Measurements from ENCODE around the gene OR2H2.

DNA sequence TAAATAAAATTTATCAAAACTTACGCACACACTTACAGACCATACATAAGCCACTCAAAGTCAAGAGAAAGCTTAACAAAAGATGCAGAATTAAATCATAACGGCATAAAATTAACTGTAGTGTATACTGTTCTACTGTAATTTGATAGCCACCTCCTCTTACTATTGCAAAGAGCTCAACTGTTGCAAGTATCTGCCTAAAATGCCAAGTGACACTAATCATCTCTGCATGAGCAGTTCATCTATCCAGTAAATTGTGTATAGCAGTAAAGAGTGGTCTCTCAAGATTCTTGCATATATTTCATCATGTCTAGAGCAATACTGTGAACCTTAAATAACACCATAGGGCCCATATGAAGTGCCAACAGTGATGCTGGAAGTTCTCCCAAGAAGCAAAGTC lies 12.3 kb downstream of the OR2H2 start:
- TF ChIP-seq, protein P1, sequence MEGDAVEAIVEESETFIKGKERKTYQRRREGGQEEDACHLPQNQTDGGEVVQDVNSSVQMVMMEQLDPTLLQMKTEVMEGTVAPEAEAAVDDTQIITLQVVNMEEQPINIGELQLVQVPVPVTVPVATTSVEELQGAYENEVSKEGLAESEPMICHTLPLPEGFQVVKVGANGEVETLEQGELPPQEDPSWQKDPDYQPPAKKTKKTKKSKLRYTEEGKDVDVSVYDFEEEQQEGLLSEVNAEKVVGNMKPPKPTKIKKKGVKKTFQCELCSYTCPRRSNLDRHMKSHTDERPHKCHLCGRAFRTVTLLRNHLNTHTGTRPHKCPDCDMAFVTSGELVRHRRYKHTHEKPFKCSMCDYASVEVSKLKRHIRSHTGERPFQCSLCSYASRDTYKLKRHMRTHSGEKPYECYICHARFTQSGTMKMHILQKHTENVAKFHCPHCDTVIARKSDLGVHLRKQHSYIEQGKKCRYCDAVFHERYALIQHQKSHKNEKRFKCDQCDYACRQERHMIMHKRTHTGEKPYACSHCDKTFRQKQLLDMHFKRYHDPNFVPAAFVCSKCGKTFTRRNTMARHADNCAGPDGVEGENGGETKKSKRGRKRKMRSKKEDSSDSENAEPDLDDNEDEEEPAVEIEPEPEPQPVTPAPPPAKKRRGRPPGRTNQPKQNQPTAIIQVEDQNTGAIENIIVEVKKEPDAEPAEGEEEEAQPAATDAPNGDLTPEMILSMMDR (IDR thresholded peaks at IDR 0.05), result no peak
- no peak for TF ChIP-seq POLR2A (IDR thresholded peaks at IDR 0.05)

Data from uterus (tissue), 2 donors.